ENCODE measurements around the gene NRARP.
A peak's percentile ranks its signal among the peaks of the same experiment; 100 is the strongest.

NRARP gene

GRCh38 chr9:137306850-137307254 lies 4.8 kb upstream of the NRARP start:
- FAIRE-seq (no peak), DNase-seq (ENCODE audit: insufficient read length, low spot score) (no peak)
- no peak for TF ChIP-seq POLR2AphosphoS5 (IDR thresholded peaks at IDR 0.05; ENCODE audit: low read depth, low read length)
- no peak for TF ChIP-seq SPI1 (IDR thresholded peaks at IDR 0.05; ENCODE audit: low read depth, low read length)
- no peak for TF ChIP-seq TAF1 (IDR thresholded peaks at IDR 0.05; ENCODE audit: low read depth, low read length)
- TF ChIP-seq PAX5 (IDR thresholded peaks at IDR 0.05; ENCODE audit: insufficient read depth, low read length, severe bottlenecking) = no peak
- no peak for TF ChIP-seq POLR2A (IDR thresholded peaks at IDR 0.05; ENCODE audit: low read depth, low read length)
- no peak for TF ChIP-seq POU2F2 (IDR thresholded peaks at IDR 0.05; ENCODE audit: low read depth, low read length)

GRCh38 chr9:137306066-137306849 lies 4.2 kb upstream of the NRARP start:
- DNase-seq (ENCODE audit: insufficient read length, low spot score) = no peak
- no peak for TF ChIP-seq SPI1 (IDR thresholded peaks at IDR 0.05; ENCODE audit: low read depth, low read length)
- TF ChIP-seq POLR2A (IDR thresholded peaks at IDR 0.05; ENCODE audit: low read depth, low read length) = no peak
- no peak for TF ChIP-seq TAF1 (IDR thresholded peaks at IDR 0.05; ENCODE audit: low read depth, low read length)
- TF ChIP-seq POLR2AphosphoS5 (IDR thresholded peaks at IDR 0.05; ENCODE audit: low read depth, low read length) = no peak
- no peak for TF ChIP-seq PAX5 (IDR thresholded peaks at IDR 0.05; ENCODE audit: insufficient read depth, low read length, severe bottlenecking)
- TF ChIP-seq POU2F2 (IDR thresholded peaks at IDR 0.05; ENCODE audit: low read depth, low read length) = no peak
- no peak for FAIRE-seq

- DNase-seq (ENCODE audit: insufficient read length, low spot score) = no peak
- no peak for FAIRE-seq
Measured at GRCh38 chr9:137305798-137306065, 3.7 kb upstream of the NRARP start.

GRCh38 chr9:137305060-137305797 lies 3.2 kb upstream of the NRARP start:
- peak; percentile 78 for FAIRE-seq

More at GRCh38 chr9:137305798-137306065, 3.7 kb upstream of the NRARP start:
- TF ChIP-seq POLR2AphosphoS5 (IDR thresholded peaks at IDR 0.05; ENCODE audit: low read depth, low read length) (no peak), PAX5 (IDR thresholded peaks at IDR 0.05; ENCODE audit: insufficient read depth, low read length, severe bottlenecking) (no peak), TAF1 (IDR thresholded peaks at IDR 0.05; ENCODE audit: low read depth, low read length) (no peak), POU2F2 (IDR thresholded peaks at IDR 0.05; ENCODE audit: low read depth, low read length) (no peak), POLR2A (IDR thresholded peaks at IDR 0.05; ENCODE audit: low read depth, low read length) (no peak), SPI1 (IDR thresholded peaks at IDR 0.05; ENCODE audit: low read depth, low read length) (no peak)

GRCh38 chr9:137304383-137305059 lies 2.5 kb upstream of the NRARP start:
- DNase-seq (ENCODE audit: insufficient read length, low spot score) = no peak
- TF ChIP-seq PAX5 (IDR thresholded peaks at IDR 0.05; ENCODE audit: insufficient read depth, low read length, severe bottlenecking) (no peak), TAF1 (IDR thresholded peaks at IDR 0.05; ENCODE audit: low read depth, low read length) (no peak), POLR2A (IDR thresholded peaks at IDR 0.05; ENCODE audit: low read depth, low read length) (no peak)
- no peak for FAIRE-seq

More at GRCh38 chr9:137305060-137305797, 3.2 kb upstream of the NRARP start:
- TF ChIP-seq TAF1 (IDR thresholded peaks at IDR 0.05; ENCODE audit: low read depth, low read length) (no peak), SPI1 (IDR thresholded peaks at IDR 0.05; ENCODE audit: low read depth, low read length) (no peak), PAX5 (IDR thresholded peaks at IDR 0.05; ENCODE audit: insufficient read depth, low read length, severe bottlenecking) (no peak), POLR2AphosphoS5 (IDR thresholded peaks at IDR 0.05; ENCODE audit: low read depth, low read length) (no peak), POLR2A (IDR thresholded peaks at IDR 0.05; ENCODE audit: low read depth, low read length) (no peak), POU2F2 (IDR thresholded peaks at IDR 0.05; ENCODE audit: low read depth, low read length) (no peak)
- DNase-seq (ENCODE audit: insufficient read length, low spot score) = peak; percentile 69

GRCh38 chr9:137303893-137304382 lies 1.9 kb upstream of the NRARP start:
- DNase-seq (ENCODE audit: insufficient read length, low spot score) (no peak), FAIRE-seq (no peak)
- TF ChIP-seq SPI1 (IDR thresholded peaks at IDR 0.05; ENCODE audit: low read depth, low read length) = no peak
- no peak for TF ChIP-seq PAX5 (IDR thresholded peaks at IDR 0.05; ENCODE audit: insufficient read depth, low read length, severe bottlenecking)
- TF ChIP-seq TAF1 (IDR thresholded peaks at IDR 0.05; ENCODE audit: low read depth, low read length) = no peak
- TF ChIP-seq POU2F2 (IDR thresholded peaks at IDR 0.05; ENCODE audit: low read depth, low read length) = no peak
- no peak for TF ChIP-seq POLR2A (IDR thresholded peaks at IDR 0.05; ENCODE audit: low read depth, low read length)
- TF ChIP-seq POLR2AphosphoS5 (IDR thresholded peaks at IDR 0.05; ENCODE audit: low read depth, low read length) = no peak

GRCh38 chr9:137303151-137303892 lies 1.3 kb upstream of the NRARP start:
- TF ChIP-seq POLR2AphosphoS5 (IDR thresholded peaks at IDR 0.05; ENCODE audit: low read depth, low read length) (no peak), PAX5 (IDR thresholded peaks at IDR 0.05; ENCODE audit: insufficient read depth, low read length, severe bottlenecking) (no peak), TAF1 (IDR thresholded peaks at IDR 0.05; ENCODE audit: low read depth, low read length) (no peak), POU2F2 (IDR thresholded peaks at IDR 0.05; ENCODE audit: low read depth, low read length) (no peak), POLR2A (IDR thresholded peaks at IDR 0.05; ENCODE audit: low read depth, low read length) (no peak), SPI1 (IDR thresholded peaks at IDR 0.05; ENCODE audit: low read depth, low read length) (no peak)
- FAIRE-seq (peak; percentile 65), DNase-seq (ENCODE audit: insufficient read length, low spot score) (no peak)

GRCh38 chr9:137302449-137303150 lies 529 bp upstream of the NRARP start:
- FAIRE-seq (no peak), DNase-seq (ENCODE audit: insufficient read length, low spot score) (peak; percentile 88)

More at GRCh38 chr9:137302449-137303150, 529 bp upstream of the NRARP start:
- no peak for TF ChIP-seq SPI1 (IDR thresholded peaks at IDR 0.05; ENCODE audit: low read depth, low read length)
- no peak for TF ChIP-seq POU2F2 (IDR thresholded peaks at IDR 0.05; ENCODE audit: low read depth, low read length)
- TF ChIP-seq PAX5 (IDR thresholded peaks at IDR 0.05; ENCODE audit: insufficient read depth, low read length, severe bottlenecking) = no peak
- no peak for TF ChIP-seq POLR2AphosphoS5 (IDR thresholded peaks at IDR 0.05; ENCODE audit: low read depth, low read length)
- no peak for TF ChIP-seq TAF1 (IDR thresholded peaks at IDR 0.05; ENCODE audit: low read depth, low read length)
- TF ChIP-seq POLR2A (IDR thresholded peaks at IDR 0.05; ENCODE audit: low read depth, low read length) = no peak

Measured in GM12891 (cell line).